Colonic mucosa (tissue), 4 donors: ENCODE data around the gene CHST14. TPM values are rescaled to one million over a fixed set of nuclear protein-coding genes. Genes with fewer than 3 reads are reported as not detected.

Experiments used
- DNase-seq: peaks from one replicate; pipeline ENCODE4 v3.0.0-alpha.2; 2020
- H3K27ac ChIP-seq: fragments of 200-600 bp; one replicate; pipeline ENCODE4 v1.8.0; 2021
- H3K27me3 ChIP-seq: fragments of 200-600 bp; one replicate; pipeline ENCODE4 v1.8.0; 2021
- H3K36me3 ChIP-seq: fragments of 200-600 bp; one replicate; pipeline ENCODE4 v1.8.0; 2021
- H3K4me1 ChIP-seq: fragments of 200-600 bp; one replicate; pipeline ENCODE4 v1.8.0; 2021; ENCODE audit warnings: mild to moderate bottlenecking
- H3K4me3 ChIP-seq: fragments of 200-600 bp; one replicate; pipeline ENCODE4 v1.8.0; 2021
- H3K9ac ChIP-seq, 2 donors: one replicate each; pipeline ENCODE4 v1.7.0; 2013; ENCODE audit warnings: control low read depth in 2 of 2, low read depth in 2 of 2, low read length in 2 of 2
- H3K9me3 ChIP-seq: fragments of 200-600 bp; one replicate; pipeline ENCODE4 v1.8.0; 2021
- intact Hi-C: fragments of 100-400 bp; cut with DNase I; formaldehyde crosslinking; loops from one replicate; pipeline ENCODE4 v1.14.1; 2022
- total RNA-seq, 2 donors: library from RNA; stranded (reverse); fragmentation: NEBNext Ultra II Directional in 1 of 2; extraction: Animal tissue kit (Norgen Biotek cat#: 25700) in 1 of 2; gene quantifications; one replicate each; pipeline ENCODE4 v1.2.1, GENCODE V29; 2021
- TF ChIP-seq, protein P1 (sequence below): fragments of 200-600 bp; IDR thresholded peaks from one replicate; pipeline ENCODE4 v1.8.0; 2022; ENCODE audit warnings: antibody characterized with exemption, mild to moderate bottlenecking
- donor health status: healthy.
- donor health status: DM: no; HTN: no; CAD: no.
- donor health status: DM: no; HTN: no; CAD: no.

The CHST14 gene
- total RNA-seq, 2 donors from 2014 or later = 3.9 to 4.5 TPM

DNA sequence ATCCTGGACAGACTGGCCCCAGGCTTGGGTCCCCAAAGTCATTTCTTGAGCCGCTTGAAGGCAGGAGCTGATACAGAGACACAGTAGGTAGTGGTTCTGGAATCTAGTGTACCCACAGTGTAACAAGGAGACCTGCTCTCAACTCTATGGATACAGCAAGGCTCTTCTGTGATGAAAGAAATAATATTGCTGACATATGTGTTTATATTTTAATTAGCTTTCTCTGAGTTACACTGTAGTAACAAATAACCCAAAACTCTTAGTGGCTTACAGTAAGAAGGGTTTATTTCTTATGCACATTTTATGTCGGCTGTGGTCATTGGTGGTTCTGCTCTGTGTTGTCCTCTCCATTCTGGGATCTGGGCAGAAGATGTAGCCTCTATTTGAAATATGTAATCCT lies 45.5 kb downstream of the CHST14 start:
- H3K4me1 ChIP-seq = no peaks in the 10 kb centered on the region
- H3K27ac ChIP-seq = no peak overlapping the region
- no peak overlapping the region for H3K4me3 ChIP-seq
- DNase-seq = no peak
- no peaks in the 10 kb centered on the region for H3K27me3 ChIP-seq
- intact Hi-C loops = no loop called here
- no peaks in the 10 kb centered on the region for H3K36me3 ChIP-seq
- TF ChIP-seq, protein P1, sequence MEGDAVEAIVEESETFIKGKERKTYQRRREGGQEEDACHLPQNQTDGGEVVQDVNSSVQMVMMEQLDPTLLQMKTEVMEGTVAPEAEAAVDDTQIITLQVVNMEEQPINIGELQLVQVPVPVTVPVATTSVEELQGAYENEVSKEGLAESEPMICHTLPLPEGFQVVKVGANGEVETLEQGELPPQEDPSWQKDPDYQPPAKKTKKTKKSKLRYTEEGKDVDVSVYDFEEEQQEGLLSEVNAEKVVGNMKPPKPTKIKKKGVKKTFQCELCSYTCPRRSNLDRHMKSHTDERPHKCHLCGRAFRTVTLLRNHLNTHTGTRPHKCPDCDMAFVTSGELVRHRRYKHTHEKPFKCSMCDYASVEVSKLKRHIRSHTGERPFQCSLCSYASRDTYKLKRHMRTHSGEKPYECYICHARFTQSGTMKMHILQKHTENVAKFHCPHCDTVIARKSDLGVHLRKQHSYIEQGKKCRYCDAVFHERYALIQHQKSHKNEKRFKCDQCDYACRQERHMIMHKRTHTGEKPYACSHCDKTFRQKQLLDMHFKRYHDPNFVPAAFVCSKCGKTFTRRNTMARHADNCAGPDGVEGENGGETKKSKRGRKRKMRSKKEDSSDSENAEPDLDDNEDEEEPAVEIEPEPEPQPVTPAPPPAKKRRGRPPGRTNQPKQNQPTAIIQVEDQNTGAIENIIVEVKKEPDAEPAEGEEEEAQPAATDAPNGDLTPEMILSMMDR = no peak
- no peak overlapping the region for H3K9ac ChIP-seq
- H3K9me3 ChIP-seq = no peaks in the 10 kb centered on the region

Other genes starting within 250 kb of the CHST14 start
- 10 to 100 TPM in 1 of 2 donors, 1 to 10 TPM in 1; 4.9 to 10.4 TPM for gene PAK6, start 231.9 kb upstream of the CHST14 start, total RNA-seq
- gene ANKRD63, start 187.9 kb upstream of the CHST14 start, total RNA-seq = not detected
- gene PLCB2, start 163.0 kb upstream of the CHST14 start, total RNA-seq = 1 to 10 TPM; 5.7 to 9.5 TPM
- 10 to 100 TPM; 10.8 to 28.6 TPM for gene INAFM2, start 147.3 kb upstream of the CHST14 start, total RNA-seq
- 10 to 100 TPM; 13.1 to 28.7 TPM for gene CCDC9B, start 130.0 kb upstream of the CHST14 start, total RNA-seq
- 1,000 to 10,000 TPM; 1,442 to 2,028 TPM for gene PHGR1, start 120.0 kb upstream of the CHST14 start, total RNA-seq
- gene DISP2, start 112.8 kb upstream of the CHST14 start, total RNA-seq = 10 to 100 TPM; 12.6 to 16.3 TPM
- 10 to 100 TPM; 12.2 to 51.2 TPM for gene KNSTRN, start 88.3 kb upstream of the CHST14 start, total RNA-seq
- gene IVD, start 65.2 kb upstream of the CHST14 start, total RNA-seq = 10 to 100 TPM; 74.1 to 86.1 TPM
- gene BAHD1, start 30.0 kb upstream of the CHST14 start, total RNA-seq = 10 to 100 TPM; 25.3 to 26.3 TPM
- gene CCDC32, start 94.1 kb downstream of the CHST14 start, total RNA-seq = 10 to 100 TPM; 27.5 to 32.0 TPM
- 10 to 100 TPM; 11.0 to 17.0 TPM for gene RPUSD2, start 98.3 kb downstream of the CHST14 start, total RNA-seq
- 10 to 100 TPM in 1 of 2 donors, 1 to 10 TPM in 1; 8.5 to 18.8 TPM for gene KNL1, start 123.3 kb downstream of the CHST14 start, total RNA-seq
- 10 to 100 TPM; 10.0 to 30.5 TPM for gene RAD51, start 224.2 kb downstream of the CHST14 start, total RNA-seq